Endothelial cell of umbilical vein (primary cell): ENCODE measurements around the gene UVRAG. TPM values are rescaled to one million over a fixed set of nuclear protein-coding genes. Genes with fewer than 3 reads are reported as not detected.
A peak's percentile ranks its signal among the peaks of the same experiment; 100 is the strongest.

ENCODE experiments used
- BruUV-seq: library from RNA; stranded (reverse); fragments of 400-500 nt; replicated peaks from 2 replicates; lab custom pipeline; 2021; lab: Mats Ljungman, UMichigan
- CTCF ChIA-PET: fragments of 300-600, 350-600 bp; sonication (Branson Sonifier 250); formaldehyde crosslinking; loops from one replicate; lab custom pipeline; 2021; ENCODE audit warnings: antibody characterized with exemption, inconsistent platforms; lab: Charles Lee
- POLR2A ChIA-PET: fragments of 300-600, 350-600 bp; sonication (Branson Sonifier 250); formaldehyde crosslinking; loops from one replicate; lab custom pipeline; 2021; ENCODE audit warnings: antibody characterized with exemption, inconsistent platforms; lab: Charles Lee
- DNase-seq: peaks from one replicate; pipeline ENCODE4 v3.0.0-alpha.2; 2011; ENCODE audit warnings: low read depth, low spot score
- FAIRE-seq: peaks from 2 replicates; lab custom pipeline; 2011; peaks lifted over from hg19 to GRCh38; lab: Jason Lieb, UNC
- H2AFZ ChIP-seq: 2 replicates; pipeline ENCODE4 v1.6.0; 2012; ENCODE audit warnings: low read depth, low read length, control low read depth, inconsistent platforms
- H3K27ac ChIP-seq: 2 replicates; pipeline ENCODE4 v1.5.1; 2011; ENCODE audit warnings: low read depth, mild to moderate bottlenecking, control low read depth, low read length, moderate library complexity; ENCODE audit not compliant: insufficient read depth
- H3K27me3 ChIP-seq, 2 experiments: 2 replicates each; pipeline versions ENCODE4 v1.6.0 to v1.6.1; 2011; ENCODE audit warnings: low read length in 2 of 2, mixed read lengths in 1 of 2; ENCODE audit not compliant: control insufficient read depth in 2 of 2, insufficient read depth in 2 of 2
- H3K36me3 ChIP-seq, 2 experiments: 2 replicates in 1 of 2; 3 replicates in 1 of 2; pipeline ENCODE4 v1.5.1; 2011; ENCODE audit warnings: low read length in 2 of 2, mild to moderate bottlenecking in 1 of 2, moderate library complexity in 1 of 2; ENCODE audit not compliant: control insufficient read depth in 2 of 2, insufficient read depth in 2 of 2; ENCODE audit errors: extremely low read depth in 1 of 2
- H3K4me1 ChIP-seq: 3 replicates; pipeline ENCODE4 v1.5.1; 2011; ENCODE audit warnings: mild to moderate bottlenecking, low read length; ENCODE audit not compliant: control insufficient read depth, insufficient read depth; ENCODE audit errors: extremely low read depth
- H3K4me2 ChIP-seq: 2 replicates; pipeline ENCODE4 v1.6.1; 2011; ENCODE audit warnings: low read length, control low read depth, mixed read lengths; ENCODE audit not compliant: insufficient read depth
- H3K4me3 ChIP-seq, 3 experiments: fragments of 200-600 bp in 1 of 3; sonication (generic), shearing (Covaris generic) in 1 of 3; replicated peaks in 1 of 3; 2 replicates each; pipeline ENCODE4 v1.5.1; 2011 to 2016; ENCODE audit warnings: control low read depth in 3 of 3, low read length in 3 of 3, mild to moderate bottlenecking in 2 of 3, inconsistent platforms in 1 of 3, low read depth in 1 of 3, moderate library complexity in 1 of 3; ENCODE audit not compliant: insufficient read depth in 1 of 3
- H3K79me2 ChIP-seq: 2 replicates; pipeline ENCODE4 v1.6.0; 2012; ENCODE audit warnings: low read length, inconsistent platforms; ENCODE audit not compliant: control insufficient read depth, insufficient read depth
- H3K9ac ChIP-seq: replicated peaks from 2 replicates; pipeline ENCODE3; 2011; ENCODE audit warnings: low read length, control low read depth; ENCODE audit not compliant: insufficient read depth; ENCODE audit errors: extremely low read depth
- H3K9me1 ChIP-seq: replicated peaks from 3 replicates; pipeline ENCODE4 v1.6.0; 2011; ENCODE audit warnings: mild to moderate bottlenecking, low read length; ENCODE audit not compliant: control insufficient read depth, insufficient read depth; ENCODE audit errors: extremely low read depth
- H3K9me3 ChIP-seq: replicated peaks from 2 replicates; pipeline ENCODE4 v1.5.1; 2012; ENCODE audit warnings: low read length, inconsistent platforms; ENCODE audit not compliant: control insufficient read depth, insufficient read depth
- H4K20me1 ChIP-seq: replicated peaks from 2 replicates; pipeline ENCODE3; 2011; ENCODE audit warnings: mild to moderate bottlenecking, low read length; ENCODE audit not compliant: control insufficient read depth, insufficient read depth; ENCODE audit errors: extremely low read depth
- CTCF ChIP-seq, 2 donors: IDR thresholded peaks; 1 replicate in 1 of 2; 2 replicates in 1 of 2; pipeline ENCODE4 v1.5.1; 2011; ENCODE audit warnings: low read length in 2 of 2, mild to moderate bottlenecking in 2 of 2, moderate library complexity in 2 of 2, control low read depth in 1 of 2, inconsistent platforms in 1 of 2, low read depth in 1 of 2; ENCODE audit not compliant: insufficient read depth in 1 of 2; ENCODE audit errors: extremely low read depth in 1 of 2
- EZH2 ChIP-seq: IDR thresholded peaks from 2 replicates; pipeline ENCODE4 v1.6.1; 2012; ENCODE audit warnings: borderline replicate concordance, low read depth, mild to moderate bottlenecking, moderate library complexity, low read length, inconsistent platforms; ENCODE audit not compliant: severe bottlenecking
- FOS ChIP-seq: IDR thresholded peaks from 2 replicates; pipeline ENCODE4 v1.6.1; 2011; ENCODE audit warnings: mild to moderate bottlenecking, low read length, moderate library complexity, borderline replicate concordance; ENCODE audit not compliant: insufficient read depth
- GATA2 ChIP-seq: IDR thresholded peaks from 2 replicates; pipeline ENCODE4 v1.7.0; 2011; ENCODE audit warnings: low read depth, mild to moderate bottlenecking, moderate library complexity, mixed read lengths, low read length; ENCODE audit not compliant: insufficient read length, insufficient read depth
- JUN ChIP-seq: IDR thresholded peaks from 2 replicates; pipeline ENCODE4 v1.6.1; 2011; ENCODE audit warnings: borderline replicate concordance, low read depth; ENCODE audit not compliant: insufficient read length, insufficient read depth
- MAX ChIP-seq: IDR thresholded peaks from 2 replicates; pipeline ENCODE4 v1.6.1; 2011; ENCODE audit not compliant: insufficient read depth, insufficient read length
- MYC ChIP-seq: IDR thresholded peaks from one replicate; pipeline ENCODE4 v1.6.1; 2011; ENCODE audit warnings: mild to moderate bottlenecking, low read depth, low read length
- POLR2A ChIP-seq: IDR thresholded peaks from 2 replicates; pipeline ENCODE4 v1.6.1; 2012; ENCODE audit warnings: low read depth, mild to moderate bottlenecking, control low read depth, low read length
- POLR2AphosphoS5 ChIP-seq: IDR thresholded peaks from 2 replicates; pipeline ENCODE4 v1.6.1; 2012; ENCODE audit warnings: low read depth, mild to moderate bottlenecking, control low read depth, low read length, moderate library complexity; ENCODE audit not compliant: insufficient read depth
- dilution Hi-C: fragments of 300-500 bp; cut with MboI; formaldehyde crosslinking; loops from one replicate; pipeline ENCODE4 v1.15.0; 2019; ENCODE audit warnings: low sequenced_read_pairs; ENCODE audit not compliant: extremely low pct_ligation_motif_present
- intact Hi-C: fragments of 100-400 bp; cut with micrococcal nuclease; formaldehyde crosslinking; loops from one replicate; pipeline ENCODE4 v1.10.0; 2022
- polyA plus RNA-seq, 4 experiments: library from polyadenylated mRNA; depleted of rRNA in 3 of 4; stranded (reverse) in 3 of 4; unstranded in 1 of 4; fragments of >200 nt; gene quantifications; 2 replicates each; pipeline versions ENCODE4 v1.2.1 to v1.2.3, GENCODE V29; 2011 to 2012; ENCODE audit warnings: missing spikeins in 1 of 4
- total RNA-seq: library from RNA; stranded (reverse); gene quantifications from 2 replicates; pipeline ENCODE4 v1.2.3, GENCODE V29; 2021

UVRAG gene
- total and polyA plus RNA-seq, 2 donors (not counting 3 experiments of a cell fraction or from before 2014, with no cell fraction given) = 21.2 to 65.6 TPM

- CTCF ChIA-PET = interaction anchor here (0.7 to 3.3 kb wide), 4 partner anchors 9 to 144 kb away, joined by 3 to 19 read pairs (median 4); no protein-coding TSS in a partner anchor
- dilution Hi-C loops = no loop called here
Measured at GRCh38 chr11:76008474-76008873, 193.5 kb downstream of the UVRAG start.

GRCh38 chr11:76010051-76010450 lies 195.0 kb downstream of the UVRAG start:
- Histone ChIP-seq H4K20me1 (no peaks in the 10 kb centered on the region), H3K4me2 (no peak overlapping the region), H3K4me3 (no peak overlapping the region), H3K36me3 (peaks cover 2 to 8% of the 10 kb centered on the region in 2 experiments), H3K9ac (no peak overlapping the region), H3K9me1 (no peaks in the 10 kb centered on the region), H3K79me2 (no peaks in the 10 kb centered on the region), H3K4me1 (peaks cover 20% of the 10 kb centered on the region), H3K27me3 (no peaks in the 10 kb centered on the region), H3K9me3 (no peaks in the 10 kb centered on the region), H3K27ac (no peak overlapping the region), H2AFZ (no peak overlapping the region)
- FAIRE-seq (no peak), DNase-seq (no peak)
- BruUV-seq = no TSS peak
- POLR2A ChIA-PET = no interaction called here
- intact Hi-C loops (no loop called here), dilution Hi-C loops (no loop called here)
- TF ChIP-seq EZH2 (no peak), MAX (no peak), MYC (no peak), FOS (no peak), JUN (no peak), CTCF (IDR thresholded peaks at IDR 0.05; ENCODE audit: extremely low read depth in 1 of 2, insufficient read depth in 1 of 2, low read depth in 1 of 2, low read length in 2 of 2) (no peak), GATA2 (no peak), POLR2AphosphoS5 (no peak), POLR2A (no peak)
- CTCF ChIA-PET = interaction anchor here (0.9 to 1.1 kb wide), 3 partner anchors 113 to 143 kb away, joined by 3 read pairs; no protein-coding TSS in a partner anchor

More at GRCh38 chr11:76008474-76008873, 193.5 kb downstream of the UVRAG start:
- Histone ChIP-seq H3K4me2 (no peak overlapping the region), H3K4me1 (peaks cover 20% of the 10 kb centered on the region), H3K9me1 (no peaks in the 10 kb centered on the region), H4K20me1 (no peaks in the 10 kb centered on the region), H3K36me3 (peaks cover 2 to 8% of the 10 kb centered on the region in 2 experiments), H3K9me3 (no peaks in the 10 kb centered on the region), H2AFZ (no peak overlapping the region), H3K4me3 (no peak overlapping the region), H3K27me3 (no peaks in the 10 kb centered on the region), H3K79me2 (no peaks in the 10 kb centered on the region), H3K9ac (no peak overlapping the region), H3K27ac (no peak overlapping the region)
- POLR2A ChIA-PET = interaction anchor here (0.7 to 0.9 kb wide), 2 partner anchors 10 to 889 kb away, joined by 3 read pairs; no protein-coding TSS in a partner anchor
- DNase-seq (peak; percentile 34), FAIRE-seq (no peak)
- TF ChIP-seq POLR2A (no peak), FOS (peak; percentile 85)
- intact Hi-C loops = no loop called here
- no TSS peak for BruUV-seq
